Astrocyte (in vitro differentiated cells and primary cell): ENCODE results near the gene P2RY6. TPM values are rescaled to one million over a fixed set of nuclear protein-coding genes. Genes with fewer than 3 reads are reported as not detected.

ENCODE experiments used
- DNase-seq: peaks from one replicate; pipeline ENCODE4 v3.0.0-alpha.2; 2010; ENCODE audit warnings: low read depth
- FAIRE-seq: peaks from 2 replicates; lab custom pipeline; 2011; peaks lifted over from hg19 to GRCh38; lab: Jason Lieb, UNC
- H2AFZ ChIP-seq: 2 replicates; pipeline ENCODE4 v1.6.0; 2012; ENCODE audit warnings: low read depth, low read length, inconsistent platforms
- H3K27ac ChIP-seq: 2 replicates; pipeline ENCODE4 v1.5.1; 2011; ENCODE audit warnings: low read depth, low read length, inconsistent platforms
- H3K27me3 ChIP-seq: 2 replicates; pipeline ENCODE4 v1.6.0; 2011; ENCODE audit warnings: low read length, inconsistent platforms; ENCODE audit not compliant: insufficient read depth
- H3K36me3 ChIP-seq: 2 replicates; pipeline ENCODE4 v1.5.1; 2011; ENCODE audit warnings: low read length, inconsistent platforms; ENCODE audit not compliant: insufficient read depth
- H3K4me1 ChIP-seq: 2 replicates; pipeline ENCODE4 v1.5.1; 2011; ENCODE audit warnings: low read length, inconsistent platforms; ENCODE audit not compliant: insufficient read depth
- H3K4me2 ChIP-seq: 2 replicates; pipeline ENCODE4 v1.6.0; 2012; ENCODE audit warnings: low read length, inconsistent platforms
- H3K4me3 ChIP-seq: 2 replicates; pipeline ENCODE4 v1.5.1; 2011; ENCODE audit warnings: low read depth, mild to moderate bottlenecking, low read length, inconsistent platforms; ENCODE audit not compliant: insufficient read depth
- H3K79me2 ChIP-seq: 2 replicates; pipeline ENCODE4 v1.6.0; 2012; ENCODE audit warnings: mild to moderate bottlenecking, low read length, inconsistent platforms; ENCODE audit not compliant: insufficient read depth
- H3K9ac ChIP-seq: 2 replicates; pipeline ENCODE4 v1.6.0; 2012; ENCODE audit warnings: mild to moderate bottlenecking, low read length, inconsistent platforms
- H3K9me3 ChIP-seq: 2 replicates; pipeline ENCODE4 v1.5.1; 2012; ENCODE audit warnings: low read depth, mild to moderate bottlenecking, low read length, inconsistent platforms; ENCODE audit not compliant: insufficient read depth
- H4K20me1 ChIP-seq: 2 replicates; pipeline ENCODE4 v1.6.0; 2012; ENCODE audit warnings: low read length, inconsistent platforms; ENCODE audit not compliant: insufficient read depth
- H3K27ac Mint-ChIP-seq: one replicate; pipeline ENCODE4 v1.8.0; 2021; ENCODE audit warnings: mild to moderate bottlenecking, mixed read lengths; ENCODE audit not compliant: unreplicated experiment
- H3K27me3 Mint-ChIP-seq: one replicate; pipeline ENCODE4 v1.8.0; 2021; ENCODE audit warnings: low read depth, mixed read lengths; ENCODE audit not compliant: unreplicated experiment
- H3K36me3 Mint-ChIP-seq: one replicate; pipeline ENCODE4 v1.8.0; 2021; ENCODE audit warnings: low read depth, mixed read lengths; ENCODE audit not compliant: unreplicated experiment
- H3K4me1 Mint-ChIP-seq: one replicate; pipeline ENCODE4 v1.8.0; 2021; ENCODE audit warnings: low read depth, mixed read lengths; ENCODE audit not compliant: unreplicated experiment
- H3K4me3 Mint-ChIP-seq: one replicate; pipeline ENCODE4 v1.8.0; 2021; ENCODE audit warnings: mild to moderate bottlenecking, moderate library complexity, mixed read lengths; ENCODE audit not compliant: unreplicated experiment
- H3K9me3 Mint-ChIP-seq: one replicate; pipeline ENCODE4 v1.8.0; 2021; ENCODE audit warnings: mild to moderate bottlenecking, mixed read lengths; ENCODE audit not compliant: unreplicated experiment
- EZH2 ChIP-seq: IDR thresholded peaks from 2 replicates; pipeline ENCODE4 v1.6.1; 2012; ENCODE audit warnings: mild to moderate bottlenecking, low read length, inconsistent platforms; ENCODE audit not compliant: insufficient read depth
- total RNA-seq: library from RNA; stranded (reverse); gene quantifications from 2 replicates; pipeline ENCODE4 v1.2.1, GENCODE V29; 2021
- TF ChIP-seq, protein P1 (sequence below): IDR thresholded peaks from 2 replicates; pipeline ENCODE4 v1.5.1; 2011; ENCODE audit warnings: low read depth, mild to moderate bottlenecking, inconsistent platforms, low read length, moderate library complexity; ENCODE audit not compliant: insufficient read depth

Gene P2RY6
- total RNA-seq, 1 donor from 2014 or later, result 0.75 TPM

DNA sequence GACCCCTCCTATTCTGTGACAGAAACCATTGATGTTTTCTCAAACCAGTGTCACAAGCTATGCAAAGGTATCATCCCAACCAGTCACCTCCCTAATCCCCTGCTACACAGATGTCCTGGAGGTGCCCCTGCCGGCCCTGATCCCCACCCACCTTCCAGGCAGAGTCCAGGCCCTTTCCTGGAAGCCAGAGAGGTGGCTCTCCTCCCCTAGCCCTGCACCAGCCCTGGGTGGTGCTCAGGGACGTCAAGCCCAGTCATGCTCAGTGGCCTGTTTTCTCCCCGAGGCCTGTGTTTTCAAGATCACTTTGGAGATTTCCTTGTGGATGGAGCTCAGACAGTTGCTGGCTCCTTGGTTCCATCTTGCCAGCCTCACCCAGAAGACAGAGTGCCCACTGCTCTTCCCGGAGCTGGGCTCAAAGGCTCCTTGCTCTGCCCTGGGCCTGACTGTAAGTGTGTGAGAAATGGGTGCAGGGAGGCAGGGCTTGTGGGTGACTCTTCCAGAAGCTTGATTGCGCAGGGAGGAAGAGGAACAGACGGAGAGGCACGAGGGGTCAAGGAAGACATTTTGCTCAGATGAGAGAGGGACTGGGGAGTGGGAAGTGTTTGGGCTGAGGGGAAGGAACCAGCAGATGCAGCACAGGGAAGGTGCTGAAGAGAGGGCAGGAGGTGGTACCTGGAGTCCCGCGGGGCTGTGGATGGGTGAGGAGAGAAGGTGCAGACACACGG is 11.3 kb downstream of the P2RY6 start:
- H3K9me3 ChIP-seq, result no peaks in the 10 kb centered on the region
- Mint-ChIP-seq H3K4me1 (peaks cover 6% of the 10 kb centered on the region), H3K27ac (peak overlapping the region; percentile 90), H3K4me3 (peak overlapping the region; percentile 12), H3K36me3 (peaks cover 2% of the 10 kb centered on the region), H3K9me3 (no peaks in the 10 kb centered on the region), H3K27me3 (peaks cover 47% of the 10 kb centered on the region)
- H3K27me3 ChIP-seq, result no peaks in the 10 kb centered on the region
- DNase-seq (no peak), FAIRE-seq (no peak)
- H3K4me1 ChIP-seq, result peaks cover 4% of the 10 kb centered on the region
- H3K36me3 ChIP-seq, result no peaks in the 10 kb centered on the region
- H3K4me3 ChIP-seq, result no peak overlapping the region
- H3K9ac ChIP-seq, result no peak overlapping the region
- no peaks in the 10 kb centered on the region for H3K79me2 ChIP-seq
- H4K20me1 ChIP-seq, result no peaks in the 10 kb centered on the region
- H3K4me2 ChIP-seq, result no peak overlapping the region
- no peak overlapping the region for H3K27ac ChIP-seq
- H2AFZ ChIP-seq, result no peak overlapping the region
- TF ChIP-seq EZH2, result no peak
- TF ChIP-seq, protein P1, sequence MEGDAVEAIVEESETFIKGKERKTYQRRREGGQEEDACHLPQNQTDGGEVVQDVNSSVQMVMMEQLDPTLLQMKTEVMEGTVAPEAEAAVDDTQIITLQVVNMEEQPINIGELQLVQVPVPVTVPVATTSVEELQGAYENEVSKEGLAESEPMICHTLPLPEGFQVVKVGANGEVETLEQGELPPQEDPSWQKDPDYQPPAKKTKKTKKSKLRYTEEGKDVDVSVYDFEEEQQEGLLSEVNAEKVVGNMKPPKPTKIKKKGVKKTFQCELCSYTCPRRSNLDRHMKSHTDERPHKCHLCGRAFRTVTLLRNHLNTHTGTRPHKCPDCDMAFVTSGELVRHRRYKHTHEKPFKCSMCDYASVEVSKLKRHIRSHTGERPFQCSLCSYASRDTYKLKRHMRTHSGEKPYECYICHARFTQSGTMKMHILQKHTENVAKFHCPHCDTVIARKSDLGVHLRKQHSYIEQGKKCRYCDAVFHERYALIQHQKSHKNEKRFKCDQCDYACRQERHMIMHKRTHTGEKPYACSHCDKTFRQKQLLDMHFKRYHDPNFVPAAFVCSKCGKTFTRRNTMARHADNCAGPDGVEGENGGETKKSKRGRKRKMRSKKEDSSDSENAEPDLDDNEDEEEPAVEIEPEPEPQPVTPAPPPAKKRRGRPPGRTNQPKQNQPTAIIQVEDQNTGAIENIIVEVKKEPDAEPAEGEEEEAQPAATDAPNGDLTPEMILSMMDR, result no peak

DNA sequence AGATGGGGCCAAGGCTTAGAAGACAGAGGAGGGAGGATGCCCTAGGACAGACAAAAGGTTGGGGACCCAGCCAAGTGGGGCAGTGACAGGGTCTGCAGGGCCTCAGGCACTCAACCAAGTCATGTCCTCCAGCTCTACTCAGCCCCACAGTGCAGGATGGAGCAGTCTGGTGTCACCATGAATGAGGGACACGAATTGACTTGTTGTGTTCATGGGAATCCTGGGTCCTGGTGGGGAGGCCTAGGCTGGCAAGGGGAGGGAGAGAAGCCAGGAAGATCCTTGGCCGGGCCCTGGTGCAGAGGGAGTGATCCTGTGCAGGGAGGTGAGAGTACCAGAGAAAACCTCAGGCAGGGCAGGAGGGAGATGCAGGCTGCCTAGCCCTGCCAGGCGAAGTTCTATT is 12.0 kb downstream of the P2RY6 start:
- DNase-seq, result no peak
- FAIRE-seq, result no peak
- H3K27me3 Mint-ChIP-seq, result peaks cover 47% of the 10 kb centered on the region
- H3K4me1 Mint-ChIP-seq, result peaks cover 8% of the 10 kb centered on the region
- Histone ChIP-seq H3K36me3 (no peaks in the 10 kb centered on the region), H3K27me3 (no peaks in the 10 kb centered on the region), H3K4me2 (no peak overlapping the region), H3K4me1 (peaks cover 10% of the 10 kb centered on the region), H3K9me3 (no peaks in the 10 kb centered on the region), H3K9ac (no peak overlapping the region), H3K4me3 (no peak overlapping the region), H4K20me1 (no peaks in the 10 kb centered on the region), H2AFZ (no peak overlapping the region), H3K79me2 (no peaks in the 10 kb centered on the region), H3K27ac (no peak overlapping the region)
- no peaks in the 10 kb centered on the region for H3K9me3 Mint-ChIP-seq
- no peak overlapping the region for H3K27ac Mint-ChIP-seq
- peak overlapping the region; percentile 12 for H3K4me3 Mint-ChIP-seq
- H3K36me3 Mint-ChIP-seq, result peaks cover 2% of the 10 kb centered on the region
- TF ChIP-seq EZH2, result no peak
- TF ChIP-seq, protein P1, result no peak

DNA sequence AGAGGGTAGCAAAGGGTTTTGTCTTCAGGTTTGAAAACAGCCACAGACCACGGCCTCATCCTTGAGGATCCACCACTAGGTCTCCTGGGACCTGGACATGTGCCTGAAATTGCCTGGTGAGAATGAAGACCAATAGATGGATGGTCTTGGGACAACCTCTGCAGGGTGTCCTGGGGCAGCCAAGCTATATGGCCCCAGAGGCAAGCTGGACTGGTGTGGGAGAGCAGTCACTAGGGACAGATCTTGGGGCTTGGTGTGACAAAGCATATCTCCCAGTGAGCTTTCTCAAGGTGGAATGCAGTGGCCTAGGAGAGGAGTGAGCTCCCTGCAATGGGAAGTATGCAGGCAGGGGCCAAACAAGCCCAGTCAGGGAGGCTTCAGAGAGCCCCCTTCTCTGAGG is 13.6 kb downstream of the P2RY6 start:
- TF ChIP-seq, protein P1, result no peak
- TF ChIP-seq EZH2, result no peak
- Histone ChIP-seq H3K27me3 (no peaks in the 10 kb centered on the region), H2AFZ (no peak overlapping the region), H3K79me2 (no peaks in the 10 kb centered on the region), H3K4me2 (no peak overlapping the region), H3K36me3 (no peaks in the 10 kb centered on the region), H3K27ac (no peak overlapping the region), H3K4me1 (peaks cover 17% of the 10 kb centered on the region), H3K9ac (no peak overlapping the region), H3K4me3 (no peak overlapping the region), H3K9me3 (no peaks in the 10 kb centered on the region), H4K20me1 (no peaks in the 10 kb centered on the region)
- H3K4me3 Mint-ChIP-seq, result peak overlapping the region; percentile 17
- H3K36me3 Mint-ChIP-seq, result peaks cover 2% of the 10 kb centered on the region
- no peak for DNase-seq
- peak overlapping the region; percentile 53 for H3K27ac Mint-ChIP-seq
- H3K27me3 Mint-ChIP-seq, result peaks cover 41% of the 10 kb centered on the region
- FAIRE-seq, result no peak
- no peaks in the 10 kb centered on the region for H3K9me3 Mint-ChIP-seq
- peaks cover 6% of the 10 kb centered on the region for H3K4me1 Mint-ChIP-seq
